Stimulated activated CD8-positive, alpha-beta memory T cell treated with anti-CD3 and anti-CD28 coated beads, Interleukin-7, amount 100 ng/mL, for 1 hour (primary cell): Measurements from ENCODE around the gene PRODH2.
"Not testable (repeated sequence)": the region's sequence is repeated elsewhere in the genome, so short reads cannot be mapped to it uniquely, and the experiment has no call there.

Source experiments
- DNase-seq, 2 donors: peaks; one replicate each; pipeline ENCODE4 v3.0.0-alpha.2; 2020; ENCODE audit warnings: low read depth in 2 of 2

The PRODH2 gene

GRCh38 chr19:35781650-35782049 is 31.0 kb downstream of the PRODH2 start:
- DNase-seq, result no peak

DNA sequence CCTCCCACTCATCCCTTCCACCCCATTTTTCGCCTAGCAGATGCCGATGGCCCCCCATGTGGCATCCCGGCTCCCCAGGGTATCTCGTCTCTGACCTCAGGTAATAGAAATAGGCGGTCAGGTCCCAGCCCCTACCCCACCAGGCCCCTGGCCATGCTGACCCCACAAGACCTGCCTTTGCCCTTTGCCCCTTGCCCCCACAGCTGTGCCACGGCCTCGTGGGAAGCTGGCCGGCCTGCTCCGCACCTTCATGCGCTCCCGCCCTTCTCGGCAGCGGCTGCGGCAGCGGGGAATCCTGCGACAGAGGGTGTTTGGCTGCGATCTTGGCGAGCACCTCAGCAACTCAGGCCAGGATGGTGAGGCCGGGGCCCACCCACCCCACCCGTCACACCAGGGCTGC is 31.9 kb downstream of the PRODH2 start:
- no peak for DNase-seq

DNA sequence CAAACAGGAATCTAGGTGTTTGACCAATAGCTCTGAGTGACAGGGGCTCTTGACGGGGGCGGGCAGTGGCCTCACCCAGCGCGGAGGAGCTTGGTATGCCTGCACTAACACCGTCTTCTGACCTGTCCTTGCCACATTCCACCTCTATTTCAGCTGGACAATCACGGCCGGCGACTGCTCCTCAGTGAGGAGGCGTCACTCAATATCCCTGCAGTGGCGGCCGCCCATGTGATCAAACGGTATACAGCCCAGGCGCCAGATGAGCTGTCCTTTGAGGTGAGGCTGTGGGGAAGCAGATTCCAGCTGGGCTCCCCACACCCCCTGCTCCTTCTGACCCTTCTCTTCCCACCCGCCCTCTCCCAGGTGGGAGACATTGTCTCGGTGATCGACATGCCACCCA is 32.6 kb downstream of the PRODH2 start:
- no peak for DNase-seq

DNA sequence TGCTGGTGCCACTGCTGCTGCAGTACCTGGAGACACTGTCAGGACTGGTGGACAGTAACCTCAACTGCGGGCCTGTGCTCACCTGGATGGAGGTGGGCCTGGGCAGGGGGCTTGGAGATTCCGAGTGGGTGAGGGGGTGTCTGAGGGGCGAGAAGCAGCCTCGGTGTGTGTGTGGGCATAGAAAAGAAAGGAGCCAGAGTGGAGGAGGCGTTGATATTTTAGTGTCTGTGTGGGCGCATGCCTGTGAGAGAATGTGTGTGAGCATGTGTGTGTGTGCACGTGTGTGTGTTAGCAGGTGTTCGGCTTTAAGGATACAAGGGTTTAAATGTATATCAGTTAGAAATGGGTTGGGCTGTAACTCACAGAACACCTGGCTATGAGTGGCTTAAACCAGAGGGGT is 33.6 kb downstream of the PRODH2 start:
- DNase-seq, result no peak

- DNase-seq, result no peak
Measured at GRCh38 chr19:35777961-35778360, 34.7 kb downstream of the PRODH2 start.

DNA sequence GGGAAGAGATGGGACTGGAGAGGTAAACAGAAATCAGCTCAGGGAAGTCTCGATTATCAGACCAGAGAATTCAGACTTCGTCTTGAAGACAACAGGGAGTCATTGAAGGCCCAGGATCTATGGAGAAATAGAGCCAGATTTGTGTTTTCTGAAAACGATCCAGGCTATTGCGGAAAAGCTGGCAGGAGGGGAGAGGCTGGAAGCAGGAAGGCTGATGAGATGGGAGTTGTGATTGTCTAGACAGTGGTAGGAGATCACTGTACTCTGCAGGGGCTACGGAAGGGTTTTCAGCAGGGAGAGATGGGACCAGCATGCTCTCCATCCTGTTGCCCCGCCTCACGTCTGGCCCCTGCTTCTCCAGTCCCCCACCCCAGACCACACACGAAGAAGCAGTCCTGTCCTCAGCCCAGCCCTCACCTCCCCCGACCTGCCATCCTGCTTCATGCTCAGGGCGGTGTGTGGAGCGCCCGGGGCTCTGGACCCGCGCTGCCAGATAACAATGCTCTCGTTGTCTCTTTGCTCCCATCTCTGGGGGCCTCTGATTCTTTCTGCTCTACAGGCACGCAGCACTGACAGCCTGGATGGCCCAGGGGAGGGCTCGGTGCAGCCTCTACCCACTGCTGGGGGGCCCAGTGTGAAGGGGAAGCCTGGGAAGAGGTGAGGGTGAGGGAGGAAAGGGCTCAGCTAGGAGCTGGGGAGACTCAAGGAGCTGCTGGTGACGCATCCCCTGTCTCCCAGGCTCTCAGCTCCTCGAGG is 35.4 kb downstream of the PRODH2 start:
- DNase-seq, result no peak

GRCh38 chr19:35776102-35776788 is 36.4 kb downstream of the PRODH2 start:
- no peak for DNase-seq

GRCh38 chr19:35775298-35776101 is 37.1 kb downstream of the PRODH2 start, which contains the start of gene ARHGAP33:
ARHGAP33 (plus strand) TSS chr19:35775564; CDS start chr19:35775659, 95 bp downstream.
- DNase-seq, result peak; percentile 94 to 98

- DNase-seq, result no peak
Measured at GRCh38 chr19:35775046-35775297, 37.7 kb downstream of the PRODH2 start.

DNA sequence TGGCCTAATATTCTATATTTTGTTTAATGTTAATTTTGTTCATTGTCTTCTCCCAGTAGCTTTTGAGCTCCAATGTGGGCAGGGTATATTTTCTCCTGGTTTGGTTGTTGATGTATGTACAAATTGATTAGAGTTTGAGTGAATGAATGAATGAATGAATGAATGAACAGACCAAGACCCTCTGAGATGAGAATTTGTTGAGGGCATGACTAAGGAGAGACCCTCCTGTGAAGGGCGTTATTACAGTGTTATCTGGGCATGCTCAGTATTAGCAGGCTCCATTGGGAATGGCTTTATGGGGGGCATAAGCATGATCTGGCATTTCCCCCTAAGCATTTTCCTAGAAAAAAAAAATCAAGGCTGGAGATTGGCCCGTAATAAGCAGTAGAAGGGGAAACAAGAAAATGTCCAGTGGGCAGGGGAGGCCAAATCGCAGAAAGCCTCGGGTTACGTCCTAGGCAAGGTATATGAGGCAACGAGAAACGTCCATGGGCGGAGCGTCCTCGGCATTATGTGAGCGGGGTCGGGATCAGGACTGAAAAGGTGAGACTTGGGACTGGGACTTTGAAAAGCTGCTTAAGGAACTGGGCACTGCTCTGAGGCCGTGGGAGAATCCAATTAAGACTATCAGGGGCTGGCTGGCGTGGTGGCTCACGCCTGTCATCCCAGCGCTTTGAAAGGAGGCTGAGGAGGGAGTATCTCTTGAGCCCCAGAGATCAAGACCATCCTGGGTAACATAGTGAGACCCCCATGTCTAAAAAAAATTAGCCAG is 38.2 kb downstream of the PRODH2 start:
- DNase-seq, result no peak

DNA sequence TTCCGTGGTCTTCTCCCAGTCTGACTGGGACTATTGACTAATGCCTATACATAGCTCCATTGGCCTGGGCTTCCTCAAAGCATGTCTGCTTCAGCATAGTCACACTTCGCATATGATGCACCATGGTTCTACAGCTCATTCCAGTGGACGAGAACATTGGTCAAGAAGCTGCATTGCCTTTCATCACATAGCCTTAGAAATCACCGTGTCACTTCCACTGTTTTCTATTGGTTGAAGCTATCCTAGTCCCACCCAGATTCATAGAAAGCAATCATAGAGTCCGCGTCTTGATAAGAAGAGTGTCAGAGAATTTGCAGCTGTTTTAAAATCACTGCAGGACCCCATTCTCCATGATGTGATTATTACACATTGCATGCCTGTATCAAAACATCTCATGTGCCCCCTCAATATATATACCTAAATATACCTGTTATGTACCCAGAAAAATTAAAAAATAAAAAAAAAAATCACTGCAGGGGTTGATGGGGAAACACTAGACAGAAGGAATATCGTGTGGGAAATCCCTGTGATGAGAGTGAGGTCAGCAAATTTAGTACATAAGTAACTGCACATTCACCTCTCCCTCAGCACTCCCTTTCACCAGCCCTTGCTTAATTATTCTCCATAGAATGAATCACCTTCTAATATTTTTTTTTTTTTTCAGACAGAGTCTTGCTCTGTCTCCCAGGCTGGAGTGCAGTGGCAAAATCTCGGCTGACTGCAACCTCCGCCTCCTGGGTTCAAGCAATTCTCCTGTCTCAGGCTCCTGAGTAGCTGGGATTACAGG is 39.4 kb downstream of the PRODH2 start:
- no peak for DNase-seq

DNA sequence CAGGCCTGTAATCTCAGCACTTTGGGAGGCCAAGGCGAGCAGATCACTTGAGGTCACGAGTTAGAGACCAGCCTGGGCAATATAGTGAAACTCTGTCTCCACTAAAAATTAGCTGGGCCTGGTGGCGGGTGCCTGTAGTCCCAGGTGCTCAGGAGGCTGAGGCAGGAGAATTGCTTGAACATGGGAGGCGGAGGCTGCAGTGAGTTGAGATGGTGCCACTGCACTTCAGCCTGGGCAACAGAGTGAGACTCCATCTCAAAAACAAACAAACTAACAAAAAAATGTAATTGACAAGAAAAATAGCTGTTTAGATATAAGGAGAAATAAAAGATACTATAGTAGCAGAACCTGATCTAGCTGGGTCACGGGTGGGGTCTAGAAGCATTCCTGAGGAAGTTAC is 40.3 kb downstream of the PRODH2 start:
- not testable (repeated sequence) for DNase-seq

DNA sequence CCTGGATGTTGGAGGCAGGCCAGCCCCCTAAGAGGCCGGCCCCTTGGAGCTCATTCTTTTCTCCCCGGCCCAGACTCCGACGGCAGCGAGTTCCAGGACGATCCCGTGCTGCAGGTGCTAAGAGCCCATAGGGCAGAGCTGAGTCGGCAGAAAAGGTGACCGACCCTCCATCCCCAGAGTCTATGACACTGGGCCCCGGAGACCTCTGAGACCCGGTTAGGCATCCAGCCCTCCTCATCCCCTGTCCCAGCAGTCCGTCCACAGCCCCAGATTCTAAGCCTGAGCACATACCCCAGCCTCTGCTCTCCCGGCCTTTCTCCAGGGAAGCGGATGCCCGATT is 44.6 kb downstream of the PRODH2 start:
- no peak for DNase-seq

GRCh38 chr19:35767288-35768081 is 45.2 kb downstream of the PRODH2 start:
- DNase-seq, result no peak

- DNase-seq, result no peak
Measured at GRCh38 chr19:35766571-35767104, 46.0 kb downstream of the PRODH2 start.

GRCh38 chr19:35764432-35765315 is 48.0 kb downstream of the PRODH2 start:
- no peak for DNase-seq

DNA sequence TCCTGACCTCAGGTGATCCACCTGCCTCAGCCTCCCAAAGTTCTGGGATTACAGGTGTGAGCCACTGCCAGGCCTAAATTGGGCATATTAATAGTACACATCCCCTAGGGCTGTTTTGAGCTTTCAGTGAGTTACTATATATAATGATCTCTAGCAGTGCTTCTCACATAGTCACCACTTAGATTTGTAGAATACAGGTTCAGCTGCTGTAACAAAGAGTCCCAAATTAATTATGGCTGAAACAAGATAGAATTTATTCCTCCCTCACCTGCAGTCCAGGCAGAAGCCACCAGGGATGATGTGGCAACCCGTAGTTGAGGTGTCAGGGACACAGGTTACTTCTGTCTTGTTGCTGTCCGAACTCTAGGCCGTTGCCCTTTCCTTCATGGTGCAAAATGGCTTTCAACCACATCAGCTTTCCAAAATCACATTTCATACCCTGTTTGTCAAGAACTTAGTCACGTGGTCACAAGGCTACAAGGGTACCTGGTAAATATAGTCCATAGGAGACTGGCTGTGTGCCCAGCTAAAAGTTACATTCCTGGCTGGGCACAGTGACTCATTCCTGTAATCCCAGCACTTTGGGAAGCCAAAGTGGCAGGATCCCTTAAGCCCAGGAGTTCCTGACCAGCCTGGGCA is 51.8 kb downstream of the PRODH2 start:
- DNase-seq, result no peak

- DNase-seq, result no peak
Measured at GRCh38 chr19:35759697-35760096, 52.9 kb downstream of the PRODH2 start.
